ENCODE results near the gene UBE4A. TPM values are rescaled to one million over a fixed set of nuclear protein-coding genes. Genes with fewer than 3 reads are reported as not detected.

UBE4A gene
- total RNA-seq, 1 donor from 2014 or later: 20.0 TPM

DNA sequence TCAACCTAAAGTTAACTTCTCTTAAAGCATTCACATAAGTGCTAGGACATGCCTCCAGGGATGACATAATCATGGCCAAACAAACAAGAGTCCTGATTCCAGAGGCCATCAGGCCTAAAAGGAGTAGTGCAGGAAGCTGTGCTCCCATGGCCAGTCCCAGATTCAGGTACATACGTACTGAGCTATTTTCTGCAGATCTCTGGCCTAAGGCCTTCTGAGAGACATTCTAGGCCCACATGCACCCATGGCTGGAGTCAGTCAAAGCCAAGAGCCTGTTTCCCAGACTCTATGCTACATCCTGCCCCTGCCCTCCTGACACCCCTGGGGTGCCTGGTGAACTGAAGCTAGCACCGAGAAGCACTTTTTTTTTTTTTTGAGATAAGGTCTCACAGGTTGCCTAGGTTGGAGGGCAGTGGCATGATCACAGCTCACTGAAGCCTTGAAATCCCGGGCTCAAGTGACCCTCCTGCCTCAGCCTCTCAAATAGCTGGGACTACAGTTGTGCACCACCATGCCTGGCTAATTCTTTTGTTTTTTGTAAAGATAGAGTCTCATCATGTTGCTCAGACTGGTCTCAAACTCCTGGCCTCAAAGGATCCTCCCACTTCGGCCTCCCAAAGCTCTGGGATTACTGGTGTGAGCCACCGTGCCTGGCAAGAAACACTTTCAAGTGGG lies 17.4 kb upstream of the UBE4A start:
- DNase-seq (ENCODE audit: low read depth in 2 of 2): no peak

DNA sequence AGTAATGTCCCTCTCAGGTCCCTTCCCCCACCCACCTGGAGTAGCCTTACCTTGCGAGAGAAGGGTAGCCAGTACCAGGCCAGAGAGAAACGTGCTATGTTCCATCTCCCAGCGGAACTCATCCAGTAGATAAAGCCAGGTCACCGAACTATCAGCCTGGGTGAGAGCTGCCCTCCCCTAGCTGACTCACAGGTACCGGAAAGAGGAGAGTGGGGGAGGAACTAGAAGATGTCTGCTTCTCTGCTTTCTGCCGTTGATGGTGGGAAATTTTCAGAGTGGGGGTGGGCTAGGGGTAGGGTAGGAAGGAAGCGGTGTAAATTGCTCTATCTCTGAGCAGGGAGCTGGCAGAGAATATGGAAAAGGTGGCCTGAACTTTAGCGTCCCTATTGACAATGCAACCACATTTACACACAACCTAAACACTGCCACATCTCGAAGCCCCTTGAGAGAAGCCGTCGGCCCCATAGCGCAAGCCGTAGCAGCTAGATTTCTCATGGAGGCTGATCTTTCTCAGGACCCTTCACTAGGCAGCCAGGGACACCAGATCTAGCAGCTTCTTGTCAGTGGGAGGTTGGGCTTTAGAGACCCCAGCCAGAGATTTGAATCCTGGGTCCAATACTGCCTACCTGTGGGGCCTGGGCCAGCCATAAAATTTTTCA lies 16.8 kb upstream of the UBE4A start, which contains the start of gene CD3D:
Gene CD3D (minus strand): TSS at position 203 of the 659 bp plus-strand sequence. CDS start 98 bp downstream, at position 105.
- no peak for DNase-seq (ENCODE audit: low read depth in 2 of 2)

- no peak for DNase-seq (ENCODE audit: low read depth in 2 of 2)
Measured at GRCh38 chr11:118343248-118343647, 16.2 kb upstream of the UBE4A start.

- no peak for DNase-seq (ENCODE audit: low read depth in 2 of 2)
Measured at GRCh38 chr11:118343981-118344515, 15.4 kb upstream of the UBE4A start, which contains the start of gene CD3G. CD3G (plus strand) TSS chr11:118344344; CDS start chr11:118344424, 80 bp downstream.

DNA sequence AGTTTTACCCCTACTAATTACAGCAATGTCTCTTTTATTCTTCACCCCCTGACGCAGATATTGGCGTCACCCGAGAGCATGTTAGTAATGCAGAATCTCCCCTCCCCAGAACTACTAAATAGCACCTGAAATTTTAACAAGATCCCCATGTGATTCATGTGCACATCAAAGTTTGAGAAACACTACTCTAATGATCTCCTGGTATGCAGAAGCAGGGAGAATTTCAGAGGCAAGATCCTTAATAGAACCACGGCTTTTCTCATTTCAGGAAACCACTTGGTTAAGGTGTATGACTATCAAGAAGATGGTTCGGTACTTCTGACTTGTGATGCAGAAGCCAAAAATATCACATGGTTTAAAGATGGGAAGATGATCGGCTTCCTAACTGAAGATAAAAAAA lies 9.9 kb upstream of the UBE4A start:
- DNase-seq (ENCODE audit: low read depth in 2 of 2): no peak

DNA sequence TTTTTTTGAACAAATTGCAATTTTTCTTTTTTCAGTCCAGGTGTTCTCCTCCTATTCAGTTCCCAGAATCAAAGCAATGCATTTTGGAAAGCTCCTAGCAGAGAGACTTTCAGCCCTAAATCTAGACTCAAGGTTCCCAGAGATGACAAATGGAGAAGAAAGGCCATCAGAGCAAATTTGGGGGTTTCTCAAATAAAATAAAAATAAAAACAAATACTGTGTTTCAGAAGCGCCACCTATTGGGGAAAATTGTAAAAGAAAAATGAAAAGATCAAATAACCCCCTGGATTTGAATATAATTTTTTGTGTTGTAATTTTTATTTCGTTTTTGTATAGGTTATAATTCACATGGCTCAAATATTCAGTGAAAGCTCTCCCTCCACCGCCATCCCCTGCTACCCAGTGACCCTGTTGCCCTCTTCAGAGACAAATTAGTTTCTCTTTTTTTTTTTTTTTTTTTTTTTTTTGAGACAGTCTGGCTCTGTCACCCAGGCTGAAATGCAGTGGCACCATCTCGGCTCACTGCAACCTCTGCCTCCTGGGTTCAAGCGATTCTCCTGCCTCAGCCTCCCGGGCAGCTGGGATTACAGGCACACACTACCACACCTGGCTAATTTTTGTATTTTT lies 6.2 kb upstream of the UBE4A start:
- peak; percentile 24 to 39 for DNase-seq (ENCODE audit: low read depth in 2 of 2)

GRCh38 chr11:118358071-118358470 lies 1.3 kb upstream of the UBE4A start:
- no peak for DNase-seq (ENCODE audit: low read depth in 2 of 2)

- DNase-seq (ENCODE audit: low read depth in 2 of 2): no peak
Measured at GRCh38 chr11:118364956-118365615, 5.7 kb downstream of the UBE4A start.

DNA sequence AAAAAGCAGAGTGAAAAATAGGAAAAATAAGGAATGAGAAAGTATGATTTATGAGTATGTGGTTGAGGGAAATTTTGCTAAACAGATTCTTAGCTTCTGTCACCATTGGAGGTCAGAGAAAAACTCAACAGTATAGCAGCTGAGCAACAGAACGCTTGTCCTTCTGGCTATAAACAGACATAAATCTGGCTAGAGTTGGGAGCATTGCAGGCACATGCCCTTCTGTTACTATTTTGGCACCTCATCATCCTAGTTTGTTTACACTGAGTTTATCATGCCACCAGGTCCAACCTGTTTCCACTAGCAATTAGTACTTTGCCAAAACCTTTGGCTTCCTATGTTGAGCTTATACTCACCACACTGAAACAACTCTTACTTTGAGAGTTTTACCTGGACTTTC lies 6.9 kb downstream of the UBE4A start:
- no peak for DNase-seq (ENCODE audit: low read depth in 2 of 2)

DNA sequence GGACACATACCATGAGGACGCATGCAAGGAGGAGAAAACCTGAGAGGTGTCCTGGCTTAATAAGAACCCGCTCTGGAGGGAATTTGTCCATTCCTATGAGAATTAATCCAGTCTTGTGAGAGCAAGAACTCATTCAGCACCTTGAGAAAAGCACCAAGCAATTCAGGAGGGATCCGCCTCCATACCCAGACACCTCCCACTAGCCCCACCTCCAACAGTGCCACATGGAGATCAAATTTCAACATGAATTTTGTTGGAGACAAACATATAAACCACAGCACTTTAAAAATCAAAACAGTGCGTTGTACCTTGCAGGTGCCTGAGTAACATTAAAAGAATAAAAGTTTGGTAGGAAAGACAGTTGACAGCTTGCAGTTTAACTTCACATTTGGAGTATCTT lies 11.4 kb downstream of the UBE4A start:
- no peak for DNase-seq (ENCODE audit: low read depth in 2 of 2)

DNA sequence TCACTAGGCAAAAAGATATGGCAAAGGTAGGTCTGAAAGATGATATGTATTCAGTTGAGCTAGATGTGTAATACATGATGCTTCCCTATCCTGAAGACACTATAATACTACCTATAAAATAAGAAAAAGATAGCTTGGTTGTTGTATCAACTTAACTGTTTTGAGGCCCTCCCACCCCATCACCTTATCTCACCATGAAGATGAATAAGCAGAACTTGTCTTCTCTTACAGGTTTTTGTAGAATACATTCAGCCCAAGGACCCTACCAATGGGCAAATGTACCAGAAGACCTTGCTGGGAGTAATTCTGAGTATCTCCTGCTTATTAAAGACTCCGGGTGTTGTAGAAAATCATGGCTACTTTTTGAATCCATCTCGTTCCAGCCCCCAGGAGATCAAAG lies 13.9 kb downstream of the UBE4A start:
- no peak for DNase-seq (ENCODE audit: low read depth in 2 of 2)

- DNase-seq (ENCODE audit: low read depth in 2 of 2): no peak
Measured at GRCh38 chr11:118373871-118374270, 14.5 kb downstream of the UBE4A start.

DNA sequence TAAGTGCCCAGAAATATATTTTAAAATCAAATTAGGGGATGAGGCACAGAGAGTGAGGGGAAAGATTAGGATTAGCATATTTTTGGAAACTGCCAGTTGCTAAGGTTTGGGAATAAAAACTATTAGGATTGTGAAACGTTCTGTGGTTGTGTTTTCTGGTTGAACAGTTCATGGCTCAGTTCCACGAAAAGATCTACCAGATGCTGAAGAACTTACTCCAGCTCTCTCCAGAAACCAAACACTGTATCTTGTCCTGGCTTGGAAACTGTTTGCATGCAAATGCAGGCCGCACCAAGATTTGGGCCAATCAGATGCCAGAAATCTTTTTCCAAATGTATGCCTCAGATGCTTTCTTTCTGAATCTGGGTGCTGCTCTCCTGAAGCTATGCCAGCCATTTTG lies 15.3 kb downstream of the UBE4A start:
- DNase-seq (ENCODE audit: low read depth in 2 of 2): no peak

GRCh38 chr11:118375978-118376377 lies 16.6 kb downstream of the UBE4A start:
- no peak for DNase-seq (ENCODE audit: low read depth in 2 of 2)

- DNase-seq (ENCODE audit: low read depth in 2 of 2): no peak
Measured at GRCh38 chr11:118379497-118379896, 20.1 kb downstream of the UBE4A start.

DNA sequence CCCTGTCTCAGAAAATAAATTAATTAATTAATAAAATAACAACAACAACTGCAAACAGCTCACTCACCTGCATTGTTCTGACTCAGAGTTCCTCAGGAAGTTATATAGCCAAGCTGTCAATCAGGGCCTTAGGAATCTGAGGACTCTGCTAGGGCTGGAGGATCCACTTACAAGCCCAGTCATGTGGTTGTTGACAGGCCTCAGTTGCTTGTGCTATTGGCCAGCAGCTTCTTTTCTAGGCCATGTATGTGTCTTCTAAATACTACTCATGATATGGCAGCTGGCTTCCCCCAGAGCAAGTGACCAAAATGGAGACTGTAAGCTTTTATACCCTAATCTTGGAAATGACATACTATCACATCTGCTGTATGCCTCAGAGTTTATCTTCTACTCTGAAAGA lies 21.2 kb downstream of the UBE4A start:
- DNase-seq (ENCODE audit: low read depth in 2 of 2): peak in 1 of 2 donors; percentile 69

DNA sequence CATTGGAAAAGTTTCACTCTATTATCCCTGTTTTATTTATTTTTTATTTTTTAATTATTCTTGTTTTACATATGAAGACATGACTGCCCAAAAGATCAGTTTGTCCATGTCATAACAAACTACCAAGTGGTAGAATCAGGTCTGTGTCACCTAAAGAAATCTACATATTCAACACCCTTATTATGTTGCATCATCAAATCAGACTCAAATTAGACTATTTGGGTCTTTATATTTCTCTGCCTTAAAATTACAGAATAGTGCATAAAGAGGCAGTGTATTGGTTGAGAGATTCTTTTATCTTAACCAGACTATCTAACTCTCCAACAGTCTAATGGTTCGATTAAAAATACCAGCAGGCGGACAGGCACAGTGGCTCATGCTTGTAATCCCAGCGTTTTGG lies 23.6 kb downstream of the UBE4A start:
- DNase-seq (ENCODE audit: low read depth in 2 of 2): no peak

GRCh38 chr11:118383657-118384056 lies 24.3 kb downstream of the UBE4A start:
- DNase-seq (ENCODE audit: low read depth in 2 of 2): no peak

GRCh38 chr11:118396097-118396501 lies 36.7 kb downstream of the UBE4A start:
- DNase-seq (ENCODE audit: low read depth in 2 of 2): no peak

- DNase-seq (ENCODE audit: low read depth in 2 of 2): no peak
Measured at GRCh38 chr11:118397448-118397847, 38.0 kb downstream of the UBE4A start.

GRCh38 chr11:118398791-118399559 lies 39.6 kb downstream of the UBE4A start:
- DNase-seq (ENCODE audit: low read depth in 2 of 2): peak; percentile 64 to 71
